HG03457 (cell line): ENCODE results near the gene PRRG4.
A peak's percentile ranks its signal among the peaks of the same experiment; 100 is the strongest.
"Not testable (repeated sequence)": the region's sequence is repeated elsewhere in the genome, so short reads cannot be mapped to it uniquely, and the experiment has no call there.

Source experiments
- ATAC-seq: cut with Tn5 transposase; IDR thresholded peaks from one replicate; pipeline ENCODE4 v1.9.1; 2021; ENCODE audit warnings: moderate number of reproducible peaks; ENCODE audit not compliant: unreplicated experiment

The PRRG4 gene

DNA sequence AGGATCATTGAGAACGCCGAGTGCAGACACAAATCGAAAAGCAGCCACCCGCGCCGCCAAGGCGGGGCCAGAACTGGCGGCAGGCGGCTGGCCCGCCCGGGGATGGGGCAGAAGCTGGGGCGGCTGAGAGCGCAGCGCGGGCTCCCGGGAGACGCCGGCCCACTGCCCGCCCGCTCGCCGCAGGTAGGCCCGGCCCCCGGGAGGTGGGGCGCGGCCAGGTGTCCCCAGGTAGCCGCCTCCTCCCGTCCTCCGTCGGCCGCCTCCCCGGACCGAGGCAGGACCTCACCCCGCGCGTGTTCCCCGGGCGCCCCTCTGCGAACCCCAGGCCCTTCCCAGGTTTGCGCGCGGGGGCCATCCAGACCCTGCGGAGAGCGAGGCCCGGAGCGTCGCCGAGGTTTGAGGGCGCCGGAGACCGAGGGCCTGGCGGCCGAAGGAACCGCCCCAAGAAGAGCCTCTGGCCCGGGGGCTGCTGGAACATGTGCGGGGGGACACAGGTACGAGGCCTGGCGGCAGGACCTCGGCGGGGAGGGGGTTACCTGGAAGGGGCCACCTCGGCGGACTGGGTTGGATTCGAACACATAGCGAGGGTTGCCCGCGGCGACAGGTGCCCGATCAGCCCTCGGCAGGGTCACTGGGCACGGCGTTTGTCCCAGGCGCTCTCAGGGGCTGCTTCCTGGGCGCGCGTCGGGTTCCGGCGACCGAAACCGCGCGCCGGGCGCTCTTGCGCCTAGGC, at the start of gene PRRG4:
Gene PRRG4 (plus strand): TSS at position 248 of the 733 bp plus-strand sequence. CDS start 603 bp downstream, outside the sequence.
- peak; percentile 77 for ATAC-seq

DNA sequence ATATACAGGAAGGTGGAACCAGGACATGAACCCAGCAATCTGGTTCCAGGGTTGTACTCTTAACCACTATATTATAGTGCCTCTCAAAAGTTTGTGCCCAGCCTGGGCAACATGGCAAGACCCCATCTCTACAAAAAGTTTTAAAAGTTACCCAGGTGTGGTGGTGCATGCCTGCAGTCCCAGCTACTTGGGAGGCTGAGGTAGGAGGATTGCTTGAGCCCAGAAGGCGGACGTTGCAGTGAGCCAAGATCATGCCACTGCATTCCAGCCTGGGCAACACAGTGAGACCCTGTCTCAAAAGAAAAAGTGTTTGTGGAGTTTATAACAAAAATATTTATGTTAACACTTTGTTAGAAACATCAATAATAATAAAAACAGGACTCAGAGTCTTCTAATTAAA, 48.9 kb upstream of the PRRG4 start:
- not testable (repeated sequence) for ATAC-seq

DNA sequence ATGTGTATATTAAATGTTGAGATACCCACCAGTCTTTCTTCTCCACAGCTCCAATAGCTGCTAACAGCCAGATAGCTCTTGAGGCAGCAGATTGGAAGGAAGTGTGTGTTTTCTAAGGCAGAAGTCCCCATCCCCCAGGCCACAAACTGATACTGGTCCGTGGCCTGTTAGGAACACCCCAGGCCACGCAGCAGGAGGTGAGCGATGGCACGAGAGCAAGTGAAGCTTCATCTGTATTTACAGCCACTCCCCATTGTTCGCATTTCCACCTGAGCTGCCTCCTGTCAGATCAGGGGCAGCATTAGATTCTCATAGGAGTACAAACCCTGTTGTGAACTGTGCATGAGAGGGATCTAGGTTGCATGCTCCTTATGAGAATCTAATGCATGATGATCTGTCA, 48.0 kb upstream of the PRRG4 start:
- ATAC-seq, result no peak

DNA sequence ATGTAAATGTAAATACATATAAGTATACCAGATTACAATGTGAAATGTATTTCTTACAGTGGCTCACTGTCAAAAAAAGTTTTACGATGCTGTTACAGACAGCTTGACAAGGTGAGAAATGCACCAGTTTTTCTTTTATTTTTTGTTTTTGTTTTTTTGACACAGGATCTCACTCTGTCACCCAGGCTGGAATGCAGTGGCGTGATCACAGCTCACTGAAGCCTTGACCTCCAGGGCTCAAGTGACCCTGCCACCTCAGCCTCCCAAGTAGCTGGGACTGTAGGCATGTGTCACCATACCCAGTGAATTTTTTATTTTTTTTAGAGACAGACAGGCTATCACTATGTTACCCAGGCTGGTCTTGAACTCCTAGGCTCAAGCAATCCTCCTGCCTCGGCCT, 44.5 kb upstream of the PRRG4 start:
- no peak for ATAC-seq

DNA sequence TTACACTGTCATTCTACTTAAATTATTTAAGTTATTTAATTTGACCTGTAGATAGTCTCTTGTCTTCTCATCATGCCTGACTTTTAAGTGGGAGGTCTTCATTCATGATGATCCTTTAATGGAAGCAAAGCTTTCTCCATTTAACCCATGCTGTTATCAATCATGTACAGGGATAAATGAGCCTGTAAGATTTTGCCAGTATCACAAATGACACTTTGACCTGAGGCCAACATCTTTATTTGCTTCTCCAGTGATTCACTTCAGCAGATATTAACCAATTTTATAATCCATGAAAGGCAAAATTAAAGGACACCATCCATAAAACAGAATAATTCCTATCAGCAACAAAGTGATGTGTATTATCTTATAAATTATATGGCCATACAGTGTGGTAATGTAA, 42.9 kb upstream of the PRRG4 start:
- ATAC-seq, result no peak

DNA sequence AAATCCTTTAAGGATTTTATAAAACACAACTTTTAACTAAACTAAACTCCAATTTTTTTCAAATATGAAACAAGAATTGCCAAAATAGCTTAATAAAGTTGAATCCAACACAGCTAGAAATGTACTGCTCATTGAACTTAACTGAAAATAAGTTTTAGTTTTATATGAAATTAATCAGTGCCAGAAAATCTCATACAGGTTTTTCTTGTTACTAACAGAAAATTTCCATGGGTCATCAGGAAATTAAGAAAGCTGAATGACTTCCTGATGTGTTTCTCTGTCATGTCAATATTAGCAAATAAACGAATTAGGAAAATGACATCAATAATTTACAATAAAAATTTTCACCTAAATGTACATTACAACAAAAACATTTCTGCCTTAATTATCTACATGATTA, 38.8 kb upstream of the PRRG4 start:
- no peak for ATAC-seq

DNA sequence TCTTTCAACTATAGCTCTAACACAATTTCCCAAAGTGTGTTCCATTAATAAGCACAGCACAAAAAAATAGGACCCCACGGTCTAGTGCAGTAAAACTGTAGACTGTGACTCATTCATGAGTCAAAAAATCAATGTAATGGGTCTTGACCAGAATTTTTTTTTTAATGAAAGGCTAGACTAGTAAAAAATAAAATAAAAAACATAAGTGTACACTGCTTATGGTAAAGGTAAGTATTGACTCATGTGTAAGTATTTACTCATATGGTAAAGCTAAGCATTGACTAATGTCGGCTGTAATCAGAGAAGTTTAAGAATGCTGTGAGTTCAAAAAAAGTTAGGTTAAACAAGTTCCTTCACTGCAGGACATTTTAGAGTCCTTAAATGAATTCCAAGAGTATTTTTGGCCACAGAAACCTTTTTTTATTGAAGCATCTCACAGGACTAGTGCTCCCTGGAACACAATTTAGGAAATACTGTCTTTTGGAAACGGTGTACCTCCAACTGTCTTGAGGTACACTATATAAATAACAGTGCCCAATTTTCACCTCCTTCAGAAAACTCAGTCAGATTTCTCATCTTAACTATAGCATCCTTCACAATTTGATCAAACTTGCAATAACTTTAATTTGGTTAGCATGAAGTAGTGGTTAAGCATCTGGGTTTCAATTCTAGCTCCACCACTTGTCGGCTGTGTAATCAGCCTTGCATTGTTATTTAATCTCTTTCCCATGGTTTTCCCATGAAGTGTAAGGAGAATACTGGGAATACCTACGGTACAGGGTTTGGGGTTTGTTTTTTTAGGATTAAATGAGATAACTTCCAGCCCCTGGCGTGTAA, 37.4 kb upstream of the PRRG4 start:
- no peak for ATAC-seq

DNA sequence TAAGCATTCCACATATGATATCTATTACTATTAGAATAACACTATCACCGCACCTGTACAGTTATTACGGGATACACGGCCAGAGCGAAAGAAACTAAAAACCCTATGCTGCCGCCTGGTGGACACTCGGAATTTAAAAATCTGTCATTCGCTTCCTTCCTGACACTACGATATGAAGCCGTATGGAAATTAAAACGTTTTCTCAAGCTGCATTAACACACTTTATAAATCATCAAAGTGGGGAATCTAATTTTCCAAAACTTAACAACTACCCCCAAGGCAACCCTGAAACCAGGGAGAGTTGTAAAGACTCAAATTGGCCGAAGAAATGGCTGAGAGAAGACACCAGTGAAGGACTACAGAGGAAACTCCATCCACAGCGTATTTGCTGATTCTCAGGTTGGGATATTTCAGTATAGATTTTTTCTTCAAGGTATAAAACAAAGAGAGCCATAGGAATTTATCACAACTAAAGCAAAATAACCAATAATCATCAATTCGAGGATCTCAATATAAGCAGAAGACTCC, 36.7 kb upstream of the PRRG4 start:
- no peak for ATAC-seq

DNA sequence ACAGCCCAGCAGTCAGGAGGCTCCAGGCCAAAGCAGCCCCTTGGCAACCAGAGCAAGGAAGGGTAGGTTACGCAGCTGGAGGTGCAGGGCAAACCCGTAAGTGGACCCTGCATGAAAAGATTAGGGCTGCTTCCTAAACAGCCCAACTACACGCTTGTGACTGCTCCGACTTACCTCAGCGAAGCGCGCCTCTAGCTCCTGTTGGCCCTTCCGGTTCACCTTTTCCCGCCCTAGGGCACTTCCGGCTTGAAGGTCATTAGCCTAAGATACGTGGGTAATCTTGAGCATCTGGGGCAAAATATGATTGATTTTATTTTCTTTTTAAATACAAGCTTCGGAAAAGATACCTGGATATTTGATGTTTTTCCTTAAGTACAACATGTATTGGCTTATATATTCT, 35.3 kb upstream of the PRRG4 start, which contains the start of gene CCDC73:
Gene CCDC73 (minus strand): TSS at position 224 of the 400 bp plus-strand sequence. CDS start 34,419 bp downstream, outside the sequence.
- ATAC-seq, result no peak

DNA sequence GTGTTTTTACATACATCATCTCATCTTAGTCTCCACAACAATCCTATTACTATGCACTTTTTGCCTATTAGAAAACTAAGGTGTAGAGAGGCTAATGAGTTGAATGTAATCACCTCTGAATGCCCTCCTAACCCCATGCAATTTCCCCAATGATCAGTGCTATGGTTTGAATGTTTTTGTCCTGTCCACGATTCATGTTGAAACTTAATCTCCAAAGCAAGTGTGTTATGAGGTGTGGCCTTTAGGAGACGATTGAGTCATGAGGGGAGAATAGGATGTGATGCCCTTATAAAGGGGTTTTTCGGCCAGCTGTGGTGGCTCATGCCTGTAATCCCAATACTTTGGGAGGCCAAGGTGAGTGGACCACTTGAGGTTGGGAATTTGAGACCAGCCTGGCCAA, 33.3 kb upstream of the PRRG4 start:
- ATAC-seq, result no peak

DNA sequence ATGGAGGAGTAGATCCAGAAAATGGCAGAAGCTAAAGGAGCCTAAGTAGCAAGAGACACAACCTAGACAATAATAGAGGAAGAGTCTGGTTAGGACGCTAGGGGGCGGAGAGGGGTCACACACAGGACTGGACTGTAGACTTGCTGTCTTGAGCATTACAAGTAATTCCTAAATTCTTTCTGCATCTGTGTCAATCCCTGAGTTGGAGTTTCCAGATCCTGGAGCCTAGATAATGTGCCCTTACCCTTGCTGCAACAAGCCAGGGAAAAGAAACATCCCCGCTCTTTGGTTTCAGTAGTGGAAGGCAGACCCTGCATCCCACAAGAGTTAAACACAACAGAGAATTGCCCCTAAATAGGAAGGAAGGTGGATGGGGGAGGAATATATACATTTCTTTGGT, 20.4 kb upstream of the PRRG4 start:
- peak; percentile 94 for ATAC-seq

DNA sequence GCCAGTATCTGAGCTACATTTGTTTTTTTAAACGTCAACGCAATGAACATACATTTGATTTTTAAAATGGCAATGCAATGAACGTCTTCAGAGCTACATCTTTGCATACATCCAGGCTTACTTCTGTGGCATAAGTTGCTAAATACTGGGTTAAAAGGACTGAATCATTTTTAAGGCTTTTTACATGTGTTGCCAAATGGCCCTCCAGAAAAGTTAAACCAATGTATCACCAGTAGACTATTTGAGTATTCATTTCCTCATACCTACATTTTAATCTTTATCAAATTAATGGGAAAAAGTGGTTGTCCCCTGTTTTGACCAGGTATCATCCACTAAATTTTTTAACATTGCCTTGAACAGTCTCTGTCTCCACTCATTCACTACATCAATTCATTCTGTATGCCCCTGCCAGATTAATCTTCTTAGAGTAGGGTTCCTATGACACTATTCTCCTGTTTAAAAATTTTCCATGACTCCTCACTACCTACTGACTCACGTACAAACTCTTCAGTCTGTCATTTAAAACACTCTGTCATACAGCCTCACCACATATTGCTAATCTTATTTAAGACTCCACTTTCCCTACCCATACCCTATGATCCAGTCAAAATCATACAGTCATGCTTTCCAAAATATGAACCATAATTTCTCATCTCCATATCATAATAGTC, 12.4 kb upstream of the PRRG4 start:
- ATAC-seq, result no peak

DNA sequence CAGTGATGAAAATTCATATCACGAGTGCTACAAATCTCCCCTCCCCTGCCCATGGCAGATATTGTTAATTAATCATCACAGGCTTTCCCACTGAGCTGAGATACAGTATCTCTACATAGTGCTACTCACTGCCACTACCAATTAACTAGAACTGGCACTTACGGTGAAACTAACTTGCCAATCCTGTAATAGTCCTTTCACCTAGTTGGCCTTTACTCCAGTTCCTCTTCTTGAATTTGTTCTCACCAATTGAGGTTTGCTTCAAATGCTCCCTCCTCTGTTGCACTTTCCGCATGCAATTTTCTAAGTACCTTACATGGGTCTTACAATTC, 11.9 kb upstream of the PRRG4 start:
- ATAC-seq, result no peak

DNA sequence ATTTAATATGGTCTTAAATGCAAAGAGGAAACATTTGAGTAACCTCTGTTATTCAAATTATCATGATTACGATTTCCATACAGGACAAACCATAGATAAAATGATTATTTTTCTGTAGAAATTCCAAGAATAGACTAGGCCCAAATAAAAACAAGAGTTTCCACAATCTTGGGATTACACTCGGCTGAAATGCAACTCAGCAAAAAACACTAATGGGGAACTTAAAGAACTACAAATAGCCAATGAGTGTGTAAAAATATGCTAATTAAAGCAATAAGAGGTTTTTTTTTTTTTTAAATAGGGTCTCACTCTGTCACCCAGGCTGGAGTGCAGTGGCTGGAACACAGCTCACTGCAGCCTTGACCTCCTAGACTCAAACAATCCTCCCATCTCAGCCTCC, 10.5 kb upstream of the PRRG4 start:
- no peak for ATAC-seq

DNA sequence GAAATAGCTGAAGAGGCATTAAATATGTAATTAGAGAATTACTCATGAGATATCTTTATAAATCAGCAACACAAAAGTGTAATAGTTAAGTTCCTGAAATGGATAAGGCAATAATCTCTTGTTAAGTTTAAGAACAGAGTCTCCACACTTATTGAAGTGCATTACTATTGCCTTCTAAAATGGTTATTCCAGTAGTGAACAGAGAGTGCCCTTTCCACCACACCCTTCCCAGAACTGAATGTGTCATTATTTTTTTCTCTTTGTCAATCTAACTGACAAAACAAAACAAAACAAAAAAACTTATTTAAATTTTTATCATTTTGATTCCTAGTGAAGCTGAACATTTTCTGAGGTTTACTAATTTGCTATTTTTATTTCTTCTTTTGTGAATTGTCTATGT, 9.2 kb upstream of the PRRG4 start:
- no peak for ATAC-seq

DNA sequence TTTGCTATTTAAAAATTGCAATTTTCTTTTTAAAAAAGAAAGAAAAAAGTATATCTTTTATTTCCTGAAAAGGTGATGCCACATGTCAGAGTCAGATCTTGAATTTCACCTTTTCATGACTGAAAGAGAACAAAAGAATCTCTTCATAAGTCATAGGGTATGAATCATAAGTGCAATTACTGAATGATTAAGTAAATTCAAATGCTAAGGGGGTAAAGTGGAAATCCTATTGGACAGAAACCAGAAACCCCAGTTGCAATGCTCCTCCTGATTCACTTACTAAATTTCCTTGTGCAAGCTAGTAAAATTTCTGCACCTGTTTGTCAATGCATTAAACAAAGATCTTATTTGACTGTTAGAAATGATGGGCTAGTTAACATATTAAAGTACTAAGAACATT, 8.2 kb upstream of the PRRG4 start:
- ATAC-seq, result no peak

DNA sequence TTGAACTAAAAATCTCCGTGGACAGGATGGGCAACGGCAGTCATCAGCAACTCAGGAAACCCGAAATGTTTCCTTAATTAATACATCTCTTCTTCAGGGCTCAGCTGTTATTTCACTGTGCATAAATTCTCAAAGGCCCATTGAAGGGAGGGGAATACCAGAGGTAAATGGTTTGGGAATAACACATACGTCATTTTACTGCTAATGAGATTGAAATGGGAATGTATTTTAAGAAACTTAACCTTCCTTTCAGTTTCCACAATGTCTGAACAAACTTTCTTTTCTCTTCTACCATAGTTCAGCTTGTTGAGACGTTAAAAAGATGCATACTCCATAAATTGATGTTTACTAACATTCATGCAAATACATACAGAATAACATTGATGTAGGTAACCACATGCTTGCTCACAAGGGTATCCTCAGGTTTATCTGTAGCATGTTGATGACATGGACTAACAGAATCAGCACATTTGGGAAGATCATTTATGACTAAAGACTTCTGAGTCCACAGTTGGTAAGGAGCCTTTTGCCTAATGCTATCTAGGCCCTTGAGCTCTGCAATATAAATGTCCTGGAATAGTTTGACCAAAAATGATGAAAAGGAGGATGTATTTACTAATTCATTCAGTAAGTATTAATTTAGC, 7.7 kb upstream of the PRRG4 start:
- no peak for ATAC-seq

DNA sequence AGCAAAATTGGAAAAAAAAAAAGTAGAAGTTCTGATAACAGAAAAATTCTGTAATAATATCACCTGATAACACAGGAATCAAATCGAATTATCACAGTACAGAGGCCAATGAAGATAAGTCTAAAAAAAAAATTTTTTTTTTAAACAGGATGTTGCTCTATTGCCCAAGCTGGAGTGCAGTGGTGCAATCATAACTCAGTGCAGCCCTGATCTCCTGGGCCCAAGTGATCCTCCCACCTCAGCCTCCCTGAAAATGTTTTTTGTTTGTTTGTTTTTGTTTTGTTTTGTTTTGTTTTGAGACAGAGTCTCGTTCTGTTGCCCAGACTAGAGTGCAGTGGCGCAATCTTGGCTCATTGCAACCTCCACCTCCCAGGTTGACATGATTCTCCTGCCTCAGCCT, 6.1 kb upstream of the PRRG4 start:
- ATAC-seq, result not testable (repeated sequence)

DNA sequence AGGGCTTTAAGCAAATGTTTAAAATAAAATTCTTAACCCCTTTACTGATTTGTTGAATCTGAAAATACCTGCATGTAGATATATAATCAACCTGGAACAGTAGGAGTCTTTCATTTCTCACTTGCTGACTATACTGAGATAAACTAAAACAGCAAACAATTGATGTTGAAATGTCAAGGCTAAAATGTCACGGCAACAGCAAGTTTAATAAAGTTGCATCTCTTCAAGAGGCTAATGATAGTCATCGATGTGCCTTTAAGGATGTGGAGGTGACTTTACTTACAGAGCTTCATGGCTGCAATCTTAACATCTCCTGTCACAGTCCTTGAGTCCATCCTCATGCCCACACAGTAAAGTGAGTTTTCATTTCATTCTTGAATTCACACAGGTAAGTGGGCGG, 3.6 kb upstream of the PRRG4 start:
- ATAC-seq, result no peak

DNA sequence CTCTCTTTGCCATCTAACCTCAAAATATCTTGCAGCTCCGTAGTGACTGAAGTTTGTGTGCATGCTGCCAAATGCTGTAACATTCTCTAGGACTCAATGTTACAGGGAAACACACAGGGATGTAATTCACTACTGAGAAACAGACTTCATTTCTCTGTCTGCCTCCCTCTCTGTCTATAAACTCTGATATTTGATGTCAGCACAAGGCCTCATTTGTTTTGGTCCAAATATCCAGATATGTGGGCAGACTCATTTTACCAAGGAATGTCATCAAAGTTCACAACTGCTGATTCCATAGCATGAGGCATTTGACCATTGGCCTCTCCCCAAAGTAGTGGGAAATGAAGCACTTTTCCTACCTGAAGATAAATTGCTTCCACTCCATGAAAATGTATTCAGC, 2.5 kb upstream of the PRRG4 start:
- ATAC-seq, result no peak

DNA sequence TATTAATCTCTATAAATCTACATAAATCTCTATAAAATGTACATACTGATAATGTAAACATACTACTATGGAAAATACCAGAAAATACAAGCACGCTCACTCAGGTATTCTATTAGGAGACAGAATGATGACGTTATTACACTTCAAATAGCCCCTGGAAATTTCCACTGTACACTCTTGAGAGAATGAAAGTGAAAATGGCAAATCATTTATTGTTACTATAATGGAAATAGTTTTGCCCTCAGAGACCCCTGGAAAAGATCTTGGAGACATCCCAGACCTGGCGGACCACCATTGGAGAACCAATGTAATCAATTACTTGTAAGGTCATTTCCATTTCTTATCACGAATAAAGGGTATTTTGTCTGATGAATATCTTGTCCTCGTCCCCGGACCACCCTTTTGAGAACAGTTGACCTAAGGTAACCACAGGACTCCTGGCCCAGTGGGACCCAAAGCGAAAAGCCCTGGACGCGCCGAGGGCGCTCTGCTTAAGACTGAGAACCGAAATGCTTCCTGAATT, 509 bp upstream of the PRRG4 start:
- ATAC-seq, result peak; percentile 35
